ENCODE results near the gene ACTRT2.

The ACTRT2 gene

GRCh38 chr1:3058263-3059030, 37.2 kb downstream of the ACTRT2 start:
- DNase-seq: no peak

GRCh38 chr1:3060127-3060526, 38.9 kb downstream of the ACTRT2 start:
- no peak for DNase-seq

- no peak for DNase-seq
Measured at GRCh38 chr1:3060601-3061551, 39.6 kb downstream of the ACTRT2 start.

DNA sequence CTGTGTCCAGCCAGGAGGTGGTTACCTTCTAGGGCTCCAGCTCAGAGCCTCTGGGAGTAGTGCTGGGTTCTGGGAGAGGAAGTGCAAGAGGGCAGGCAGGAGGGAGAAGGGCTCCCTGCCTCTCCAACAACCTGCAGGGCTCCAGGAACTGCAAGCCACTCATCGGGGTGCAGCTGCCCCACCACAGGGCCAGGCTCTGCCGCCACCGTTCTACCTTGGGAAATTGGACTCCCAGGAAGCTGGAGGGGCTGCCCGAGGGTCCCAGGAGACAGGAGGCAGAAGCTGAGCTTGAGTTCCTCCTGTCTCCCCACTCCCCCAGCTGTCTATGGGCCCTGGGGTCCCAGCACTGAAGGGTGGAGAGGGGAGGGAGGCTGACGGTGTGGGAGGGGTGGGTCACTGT, 40.3 kb downstream of the ACTRT2 start:
- DNase-seq: no peak

DNA sequence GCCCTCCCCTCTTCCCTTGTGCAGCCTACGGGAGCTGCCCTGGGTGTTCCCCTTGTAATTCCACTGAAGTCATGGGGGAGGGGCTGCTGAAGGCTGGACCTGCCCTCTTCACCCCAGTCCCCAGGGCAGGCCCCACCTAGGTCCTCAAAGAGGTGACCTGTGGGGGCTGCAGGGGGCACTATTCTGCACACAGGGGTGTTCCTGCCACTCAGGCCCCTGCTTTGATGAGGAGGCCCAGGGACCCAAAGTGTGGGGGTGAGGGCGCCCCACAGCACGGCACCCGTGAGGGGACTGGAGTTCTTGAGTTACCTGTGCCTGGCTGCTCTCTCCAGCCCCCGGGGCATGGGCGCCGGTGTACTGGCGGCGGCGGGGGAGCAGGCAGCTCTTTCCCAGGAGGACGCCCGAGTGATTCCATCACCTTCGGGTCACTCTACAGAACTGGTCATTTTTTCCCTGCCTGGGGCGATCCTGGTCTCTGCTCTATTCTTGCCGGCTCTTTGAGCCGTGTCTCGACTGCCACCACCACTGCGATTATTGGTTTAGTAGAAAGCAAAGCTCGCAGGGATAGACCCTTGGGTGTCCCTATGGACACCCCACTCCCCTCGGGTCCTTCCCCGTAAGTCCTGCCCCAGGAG, 40.8 kb downstream of the ACTRT2 start:
- no peak for DNase-seq

GRCh38 chr1:3062616-3063378, 41.5 kb downstream of the ACTRT2 start:
- no peak for DNase-seq

GRCh38 chr1:3063379-3064295, 42.4 kb downstream of the ACTRT2 start:
- DNase-seq: no peak

GRCh38 chr1:3064296-3064850, 43.1 kb downstream of the ACTRT2 start:
- DNase-seq: no peak

- no peak for DNase-seq
Measured at GRCh38 chr1:3064901-3065300, 43.6 kb downstream of the ACTRT2 start.

DNA sequence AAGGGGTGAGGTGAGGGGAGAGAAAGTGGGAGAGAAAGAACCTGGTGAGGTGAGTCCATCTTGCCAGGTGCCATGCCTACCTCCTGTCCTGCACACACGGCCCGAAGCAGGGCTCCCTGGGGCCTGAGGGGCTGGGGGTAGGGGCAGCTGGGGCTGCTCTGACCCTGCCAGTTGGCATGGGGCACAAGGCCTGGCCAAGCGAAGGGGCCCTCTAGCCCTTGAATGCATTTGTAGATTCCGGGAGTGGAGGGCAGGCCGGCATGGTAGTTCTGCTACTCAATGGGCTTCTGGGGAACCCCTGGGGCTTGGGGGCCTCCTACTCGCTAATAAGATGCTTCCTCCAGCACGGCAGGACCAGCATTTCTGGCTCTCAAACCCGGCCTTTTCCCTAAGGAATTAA, 44.1 kb downstream of the ACTRT2 start:
- no peak for DNase-seq

- DNase-seq: no peak
Measured at GRCh38 chr1:3065797-3066196, 44.5 kb downstream of the ACTRT2 start.

GRCh38 chr1:3066250-3066711, 45.0 kb downstream of the ACTRT2 start:
- peak; percentile 7 for DNase-seq

GRCh38 chr1:3066826-3067225, 45.6 kb downstream of the ACTRT2 start:
- no peak for DNase-seq

DNA sequence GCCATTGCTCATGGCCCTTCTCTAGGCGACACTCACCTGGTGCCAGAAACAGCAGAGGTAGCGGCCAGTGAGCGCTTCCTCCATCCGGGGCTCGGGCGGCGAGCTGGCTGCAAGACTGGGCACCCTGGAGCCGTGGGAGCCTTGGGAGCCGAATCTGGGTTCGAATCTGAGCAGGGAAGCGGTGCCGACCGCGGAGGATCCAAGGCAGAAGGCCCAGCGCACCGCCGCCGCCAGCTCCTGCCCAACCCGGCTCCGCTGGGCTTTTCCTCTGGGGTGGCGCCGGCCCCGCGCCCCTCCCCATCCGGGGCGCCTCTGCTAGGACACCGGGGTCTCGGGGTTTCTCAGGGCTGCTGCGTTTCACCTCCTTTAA, 46.0 kb downstream of the ACTRT2 start:
- DNase-seq: no peak

DNA sequence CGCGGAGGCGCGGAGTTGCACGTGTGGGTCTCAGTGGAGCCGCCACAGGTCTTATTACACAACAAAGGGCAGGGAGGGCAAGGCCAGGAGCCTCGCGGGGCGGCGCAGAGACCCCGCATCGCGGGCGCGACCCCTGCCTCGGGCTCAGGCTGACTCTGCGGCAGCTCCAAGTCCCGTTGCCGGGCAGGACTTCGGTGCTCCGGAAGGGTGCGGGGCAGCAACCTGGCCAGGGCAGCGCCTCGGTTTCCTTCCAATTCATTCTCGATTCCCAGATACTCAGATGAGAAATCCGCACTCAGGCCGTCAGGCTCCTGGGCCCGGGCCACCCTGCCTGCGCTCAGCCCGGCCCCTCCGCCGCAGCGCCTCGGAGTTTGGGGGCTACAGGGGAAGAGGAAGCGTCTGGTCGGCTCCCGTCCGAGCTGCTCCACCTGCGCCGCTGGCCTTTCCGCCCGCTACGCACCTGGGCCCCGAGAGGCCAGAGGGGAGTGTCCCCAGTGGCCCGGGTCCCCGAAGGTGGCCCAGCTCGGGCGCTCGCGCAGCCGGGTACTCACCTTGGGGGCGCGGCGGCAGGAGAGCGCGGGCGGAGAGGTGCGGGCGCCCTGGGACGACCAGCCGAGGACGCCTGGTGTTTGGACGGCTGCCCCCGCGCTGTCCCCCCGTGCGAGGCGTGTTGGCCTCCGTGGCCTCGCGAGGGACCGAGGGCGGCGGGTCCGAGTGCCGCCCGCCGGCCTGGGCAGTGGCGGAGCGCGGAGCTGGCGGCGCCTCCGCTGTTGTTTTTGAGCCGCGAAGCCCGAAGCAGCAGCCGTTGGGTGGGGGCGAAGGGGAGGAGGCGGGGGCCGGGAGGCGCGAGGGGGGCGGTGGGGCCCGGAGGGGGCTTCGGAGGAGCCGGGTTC, 46.6 kb downstream of the ACTRT2 start:
- no peak for DNase-seq

GRCh38 chr1:3068564-3069431, 47.5 kb downstream of the ACTRT2 start, which contains the start of gene PRDM16:
PRDM16 (plus strand) TSS chr1:3069203; CDS start chr1:3069260, 57 bp downstream.
- DNase-seq: peak; percentile 6

- DNase-seq: peak; percentile 9
Measured at GRCh38 chr1:3069491-3070308, 48.4 kb downstream of the ACTRT2 start.

DNA sequence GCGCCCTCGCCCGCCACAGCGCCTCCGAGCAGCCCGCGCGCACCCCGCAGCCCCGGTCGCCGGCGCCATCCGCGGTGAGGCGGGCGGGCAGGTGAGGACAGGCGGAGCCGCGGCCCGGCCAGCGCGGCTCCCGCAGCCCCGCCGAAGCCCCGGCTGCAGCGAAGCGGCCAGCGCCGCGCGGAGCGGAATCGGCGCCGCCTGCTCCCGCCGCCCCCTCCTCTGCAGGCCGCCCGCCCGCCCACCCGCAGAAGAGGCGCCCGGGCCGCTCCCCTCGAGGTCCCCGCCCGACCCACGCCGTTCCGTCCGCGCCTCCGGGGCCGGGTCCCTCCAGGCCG, 49.0 kb downstream of the ACTRT2 start:
- DNase-seq: no peak

All from DMS53 (cell line).